Measurements from ENCODE around the gene IP6K1.
"Not testable (repeated sequence)": the region's sequence is repeated elsewhere in the genome, so short reads cannot be mapped to it uniquely, and the experiment has no call there.

- TF ChIP-seq CTCF (IDR thresholded peaks at IDR 0.05); EZH2 (IDR thresholded peaks at IDR 0.05; ENCODE audit: borderline replicate concordance, insufficient read depth, low read depth, low read length, poor library complexity, severe bottlenecking): not testable (repeated sequence)
Observed at GRCh38 chr3:49780975-49781365, 5.4 kb downstream of the IP6K1 start.
